B cell (primary cell): ENCODE results near the gene MED12L. TPM values are rescaled to one million over a fixed set of nuclear protein-coding genes. Genes with fewer than 3 reads are reported as not detected.

Experiments
- ATAC-seq: fragments of 200-7000 bp; cut with Tn5 transposase; one replicate; pipeline ENCODE4 v1.10.0; 2021; ENCODE audit warnings: low read depth, mild to moderate bottlenecking, moderate number of reproducible peaks, moderate library complexity
- CTCF ChIA-PET: fragments of 350-600 bp; sonication (Branson Sonifier 250); formaldehyde crosslinking; loops from one replicate; lab custom pipeline; 2021; ENCODE audit warnings: antibody characterized with exemption, inconsistent platforms; lab: Charles Lee
- POLR2A ChIA-PET: fragments of 350-600 bp; sonication (Branson Sonifier 250); formaldehyde crosslinking; loops from one replicate; lab custom pipeline; 2021; ENCODE audit warnings: antibody characterized with exemption; lab: Charles Lee
- DNase-seq: peaks from one replicate; pipeline ENCODE4 v3.0.0; 2013
- H2AFZ ChIP-seq: 2 replicates; pipeline ENCODE4 v1.6.1; 2012; ENCODE audit warnings: mild to moderate bottlenecking, low read depth, low read length; ENCODE audit not compliant: insufficient read depth, poor library complexity, severe bottlenecking
- H3K27ac ChIP-seq, 2 donors: 1 replicate in 1 of 2; 2 replicates in 1 of 2; pipeline ENCODE4 v1.5.1; 2012 to 2013; ENCODE audit warnings: low read length in 2 of 2, mild to moderate bottlenecking in 2 of 2, moderate library complexity in 1 of 2
- H3K27me3 ChIP-seq, 4 experiments: fragments of 200-600 bp in 1 of 4; sonication (generic) in 1 of 4; replicated peaks in 1 of 4; 1 replicate in 2 of 4; 2 replicates in 2 of 4; pipeline versions ENCODE4 v1.6.1 to v1.7.0; 2013 to 2016; ENCODE audit warnings: low read length in 3 of 4, mild to moderate bottlenecking in 2 of 4, mixed read lengths in 1 of 4, moderate library complexity in 1 of 4; ENCODE audit not compliant: insufficient read depth in 4 of 4, control insufficient read depth in 3 of 4; ENCODE audit errors: control extremely low read depth in 1 of 4
- H3K36me3 ChIP-seq, 2 experiments: replicated peaks in 1 of 2; 1 replicate in 1 of 2; 2 replicates in 1 of 2; pipeline versions ENCODE4 v1.6.1 to v1.7.1; 2013; ENCODE audit warnings: low read length in 1 of 2; ENCODE audit not compliant: insufficient read depth in 2 of 2, control insufficient read depth in 1 of 2; ENCODE audit errors: control extremely low read depth in 1 of 2, extremely low read depth in 1 of 2
- H3K4me1 ChIP-seq, 2 donors: fragments of 200-600 bp in 1 of 2; sonication (generic) in 1 of 2; 1 replicate in 1 of 2; 2 replicates in 1 of 2; pipeline versions ENCODE4 v1.5.1 to v1.6.1; 2013 to 2017; ENCODE audit warnings: low read length in 2 of 2; ENCODE audit not compliant: control insufficient read depth in 2 of 2, insufficient read depth in 2 of 2
- H3K4me2 ChIP-seq: replicated peaks from 2 replicates; pipeline ENCODE3; 2012; ENCODE audit warnings: mild to moderate bottlenecking, low read depth, low read length; ENCODE audit not compliant: poor library complexity, severe bottlenecking
- H3K4me3 ChIP-seq, 5 experiments: fragments of 200-600 bp in 1 of 5; sonication (generic) in 1 of 5; 1 replicate in 3 of 5; 2 replicates in 2 of 5; pipeline versions ENCODE4 v1.5.1 to v1.7.0; 2011 to 2016; ENCODE audit warnings: low read length in 4 of 5, mild to moderate bottlenecking in 4 of 5, low read depth in 2 of 5, control low read depth in 1 of 5, moderate library complexity in 1 of 5; ENCODE audit not compliant: insufficient read depth in 1 of 5; ENCODE audit errors: control extremely low read depth in 1 of 5, extremely low read depth in 1 of 5
- H3K79me2 ChIP-seq: fragments of 200-600 bp; sonication (generic); one replicate; pipeline ENCODE4 v1.6.0; 2016; ENCODE audit warnings: low read length; ENCODE audit not compliant: control insufficient read depth, insufficient read depth
- H3K9ac ChIP-seq: fragments of 200-600 bp; sonication (generic); 2 replicates; pipeline ENCODE4 v1.6.1; 2017; ENCODE audit warnings: mild to moderate bottlenecking, low read length, moderate library complexity
- H3K9me3 ChIP-seq, 3 donors: one replicate each; pipeline versions ENCODE4 v1.6.1 to v1.7.1; 2013; ENCODE audit warnings: low read length in 2 of 3; ENCODE audit not compliant: control insufficient read depth in 2 of 3, insufficient read depth in 1 of 3; ENCODE audit errors: control extremely low read depth in 1 of 3
- H4K20me1 ChIP-seq: 2 replicates; pipeline ENCODE4 v1.6.0; 2012; ENCODE audit warnings: mild to moderate bottlenecking, low read length; ENCODE audit not compliant: insufficient read depth, control insufficient read depth, poor library complexity, severe bottlenecking
- H3K27ac Mint-ChIP-seq: one replicate; pipeline ENCODE4 v1.8.0; 2021; ENCODE audit warnings: mixed read lengths
- H3K27me3 Mint-ChIP-seq: one replicate; pipeline ENCODE4 v1.8.0; 2021; ENCODE audit warnings: mixed read lengths
- H3K4me1 Mint-ChIP-seq: one replicate; pipeline ENCODE4 v1.8.0; 2021; ENCODE audit warnings: mixed read lengths
- H3K4me3 Mint-ChIP-seq: one replicate; pipeline ENCODE4 v1.8.0; 2021; ENCODE audit warnings: mixed read lengths
- H3K9me3 Mint-ChIP-seq: one replicate; pipeline ENCODE4 v1.8.0; 2022; ENCODE audit warnings: mixed read lengths; ENCODE audit not compliant: insufficient read depth
- EZH2 ChIP-seq: IDR thresholded peaks from 2 replicates; pipeline ENCODE4 v1.6.1; 2012; ENCODE audit warnings: borderline replicate concordance, low read depth, mild to moderate bottlenecking, moderate library complexity, low read length; ENCODE audit not compliant: insufficient read depth, poor library complexity, severe bottlenecking
- WGBS: methylation state at CpG from one replicate; pipeline ENCODE4 v1.1.5; 2013; ENCODE audit warnings: missing lambda C conversion rate; ENCODE audit not compliant: insufficient coverage; 5-methylcytosine and 5-hydroxymethylcytosine counted together
- intact Hi-C: fragments of 100-400 bp; cut with micrococcal nuclease; formaldehyde crosslinking; loops from one replicate; pipeline ENCODE4 v1.10.0; 2022
- polyA plus RNA-seq: library from polyadenylated mRNA; depleted of rRNA; stranded (reverse); fragments of >200 nt; gene quantifications from 2 replicates; pipeline ENCODE4 v1.2.3, GENCODE V29; 2012
- total RNA-seq, 2 donors: library from RNA; stranded (reverse); fragments of 120-200 nt in 1 of 2; gene quantifications; 1 replicate in 1 of 2; 2 replicates in 1 of 2; pipeline versions ENCODE4 v1.2.3 to v1.2.4, GENCODE V29; 2013 to 2022
- TF ChIP-seq, protein P1 (sequence below): fragments of 200-600 bp; IDR thresholded peaks from one replicate; pipeline ENCODE4 v1.8.0; 2022; ENCODE audit warnings: antibody characterized with exemption, mild to moderate bottlenecking

The MED12L gene
- total and polyA plus RNA-seq, 2 donors (not counting 1 experiment from before 2014, with no cell fraction given) = 0.07 to 0.30 TPM

GRCh38 chr3:151224268-151224866 lies 138.9 kb downstream of the MED12L start:
- no peak for TF ChIP-seq EZH2
- TF ChIP-seq, protein P1, sequence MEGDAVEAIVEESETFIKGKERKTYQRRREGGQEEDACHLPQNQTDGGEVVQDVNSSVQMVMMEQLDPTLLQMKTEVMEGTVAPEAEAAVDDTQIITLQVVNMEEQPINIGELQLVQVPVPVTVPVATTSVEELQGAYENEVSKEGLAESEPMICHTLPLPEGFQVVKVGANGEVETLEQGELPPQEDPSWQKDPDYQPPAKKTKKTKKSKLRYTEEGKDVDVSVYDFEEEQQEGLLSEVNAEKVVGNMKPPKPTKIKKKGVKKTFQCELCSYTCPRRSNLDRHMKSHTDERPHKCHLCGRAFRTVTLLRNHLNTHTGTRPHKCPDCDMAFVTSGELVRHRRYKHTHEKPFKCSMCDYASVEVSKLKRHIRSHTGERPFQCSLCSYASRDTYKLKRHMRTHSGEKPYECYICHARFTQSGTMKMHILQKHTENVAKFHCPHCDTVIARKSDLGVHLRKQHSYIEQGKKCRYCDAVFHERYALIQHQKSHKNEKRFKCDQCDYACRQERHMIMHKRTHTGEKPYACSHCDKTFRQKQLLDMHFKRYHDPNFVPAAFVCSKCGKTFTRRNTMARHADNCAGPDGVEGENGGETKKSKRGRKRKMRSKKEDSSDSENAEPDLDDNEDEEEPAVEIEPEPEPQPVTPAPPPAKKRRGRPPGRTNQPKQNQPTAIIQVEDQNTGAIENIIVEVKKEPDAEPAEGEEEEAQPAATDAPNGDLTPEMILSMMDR = no peak
- H3K4me1 Mint-ChIP-seq = peaks cover 19% of the 10 kb centered on the region

More at GRCh38 chr3:151224268-151224866, 138.9 kb downstream of the MED12L start:
- intact Hi-C loops = no loop called here
- ATAC-seq (no peak), DNase-seq (no peak)
- CTCF ChIA-PET = interaction anchor here (0.7 to 12.2 kb wide), 8 partner anchors 13 to 70 kb away, joined by 3 to 460 read pairs (median 6); partner anchors contain the start of gene P2RY14
- H3K79me2 ChIP-seq = peaks cover 4% of the 10 kb centered on the region
- Mint-ChIP-seq H3K9me3 (peaks cover 3% of the 10 kb centered on the region), H3K27ac (no peak overlapping the region), H3K4me3 (no peak overlapping the region), H3K27me3 (no peaks in the 10 kb centered on the region)
- POLR2A ChIA-PET = no interaction called here
- no peak overlapping the region for H3K4me2 ChIP-seq
- H3K9ac ChIP-seq = no peak overlapping the region
- peaks cover 0 to 8% (median 0%) of the 10 kb centered on the region in 3 donors for H3K9me3 ChIP-seq
- H3K27ac ChIP-seq = no peak overlapping the region
- no peaks in the 10 kb centered on the region for H3K27me3 ChIP-seq
- no peak overlapping the region for H3K4me3 ChIP-seq
- WGBS = 100% methylated on average over 1 of the region's 4 CpGs
- peaks cover 17 to 21% of the 10 kb centered on the region in 2 donors for H3K4me1 ChIP-seq
- H2AFZ ChIP-seq = no peak overlapping the region
- H3K36me3 ChIP-seq = peaks cover 0 to 5% of the 10 kb centered on the region in 2 experiments
- H4K20me1 ChIP-seq = no peaks in the 10 kb centered on the region
